Sigmoid colon (tissue), 7 donors: ENCODE measurements around the gene ZNF627. TPM values are rescaled to one million over a fixed set of nuclear protein-coding genes. Genes with fewer than 3 reads are reported as not detected.
A peak's percentile ranks its signal among the peaks of the same experiment; 100 is the strongest.
"Not testable (repeated sequence)": the region's sequence is repeated elsewhere in the genome, so short reads cannot be mapped to it uniquely, and the experiment has no call there.

Experiments
- DNase-seq: peaks from one replicate; pipeline ENCODE4 v3.0.0-alpha.2; 2019
- H3K27ac ChIP-seq, 4 donors: fragments of 200-600 bp; sonication (generic); one replicate each; pipeline ENCODE4 v1.5.1; 2016 to 2019; ENCODE audit warnings: mild to moderate bottlenecking in 1 of 4
- H3K27me3 ChIP-seq, 3 donors: fragments of 200-600 bp; sonication (generic); one replicate each; pipeline ENCODE4 v1.5.1; 2019; ENCODE audit warnings: mild to moderate bottlenecking in 1 of 3
- H3K36me3 ChIP-seq, 4 donors: fragments of 200-600 bp; sonication (generic); one replicate each; pipeline ENCODE4 v1.5.1; 2016 to 2019
- H3K4me1 ChIP-seq, 4 donors: fragments of 200-600 bp; sonication (generic); one replicate each; pipeline ENCODE4 v1.5.1; 2017 to 2019
- H3K4me3 ChIP-seq, 4 donors: fragments of 200-600 bp; sonication (generic); one replicate each; pipeline ENCODE4 v1.5.1; 2017 to 2019; ENCODE audit warnings: mild to moderate bottlenecking in 2 of 4, moderate library complexity in 1 of 4
- H3K9me3 ChIP-seq, 4 donors: fragments of 200-600 bp in 3 of 4; sonication (generic) in 3 of 4; one replicate each; pipeline versions ENCODE4 v1.5.1 to v1.6.1; 2013 to 2019
- CTCF ChIP-seq, 4 experiments: fragments of 450-650 bp in 3 of 4; fragments of 200-600 bp in 1 of 4; IDR thresholded peaks; one replicate each; pipeline ENCODE4 v1.5.1; 2016 to 2019; ENCODE audit warnings: antibody characterized with exemption in 4 of 4, mild to moderate bottlenecking in 3 of 4, moderate library complexity in 2 of 4
- EP300 ChIP-seq, 4 donors: sonication (generic); formaldehyde crosslinking; IDR thresholded peaks; one replicate each; pipeline ENCODE4 v1.6.1; 2017; ENCODE audit warnings: antibody characterized with exemption in 4 of 4
- POLR2A ChIP-seq, 2 donors: fragments of 450-650 bp; IDR thresholded peaks; one replicate each; pipeline ENCODE4 v1.6.1; 2016; ENCODE audit warnings: antibody characterized with exemption in 2 of 2, mild to moderate bottlenecking in 2 of 2, moderate library complexity in 2 of 2
- POLR2AphosphoS5 ChIP-seq, 4 donors: sonication (generic); formaldehyde crosslinking; IDR thresholded peaks; one replicate each; pipeline ENCODE4 v1.6.1; 2017; ENCODE audit warnings: antibody characterized with exemption in 4 of 4
- WGBS, 2 donors: extraction: QIAGEN DNeasy Blood & Tissue Kit; methylation state at CpG; one replicate each; pipeline ENCODE4 v1.1.7; 2013; 5-methylcytosine and 5-hydroxymethylcytosine counted together
- intact Hi-C: fragments of 100-400 bp; cut with DNase I; formaldehyde crosslinking; loops from one replicate; pipeline ENCODE4 v1.15.1; 2023
- polyA plus RNA-seq, 3 donors: library from polyadenylated mRNA; stranded (reverse); fragments of 200-250 nt; gene quantifications; one replicate each; pipeline ENCODE4 v1.2.3, GENCODE V29; 2013
- total RNA-seq, 4 donors: library from RNA; depleted of rRNA; stranded (reverse); fragments of >200 nt; gene quantifications; one replicate each; pipeline ENCODE4 v1.1.0, GENCODE V29; 2016
- donor health status: healthy with polysubstance abuse.
- donor health status: Bipolar disorder and iron deficiency.
- donor health status: healthy.

Gene ZNF627
- total and polyA plus RNA-seq, 7 donors, result 6.2 to 13.8 (median 7.9) TPM

- Histone ChIP-seq H3K36me3 (no peaks in the 10 kb centered on the region), H3K4me3 (no peak overlapping the region), H3K4me1 (peaks cover 0 to 26% (median 20%) of the 10 kb centered on the region in 4 donors), H3K27me3 (no peaks in the 10 kb centered on the region), H3K27ac (peak overlapping the region in 2 of 4 donors; percentile 92 to 97), H3K9me3 (no peaks in the 10 kb centered on the region)
- DNase-seq, result no peak
- WGBS, 2 donors, result 93 to 94% methylated on average over 10 of the region's 10 CpGs
- intact Hi-C loops, result loop anchor here (10.0 kb wide), 1 partner anchor 221 kb away; the partner anchor contains the start of gene SWSAP1
- TF ChIP-seq CTCF (IDR thresholded peaks at IDR 0.05) (no peak), EP300 (IDR thresholded peaks at IDR 0.05) (no peak), POLR2A (IDR thresholded peaks at IDR 0.05) (no peak), POLR2AphosphoS5 (IDR thresholded peaks at IDR 0.05) (no peak)
Measured at GRCh38 chr19:11596156-11596555, 1.1 kb upstream of the ZNF627 start.

GRCh38 chr19:11598103-11598483 is 810 bp downstream of the ZNF627 start:
- TF ChIP-seq POLR2A (IDR thresholded peaks at IDR 0.05) (no peak), POLR2AphosphoS5 (IDR thresholded peaks at IDR 0.05) (no peak)
- no peaks in the 10 kb centered on the region for H3K27me3 ChIP-seq
- H3K4me3 ChIP-seq, result peak overlapping the region; percentile 82 to 99 (median 95)
- H3K27ac ChIP-seq, result peak overlapping the region; percentile 90 to 97 (median 94)
- no peaks in the 10 kb centered on the region for H3K36me3 ChIP-seq
- H3K9me3 ChIP-seq, result no peaks in the 10 kb centered on the region
- peak; percentile 62 for DNase-seq
- WGBS, 2 donors, result 58 to 70% methylated on average over 10 of the region's 10 CpGs
- peaks cover 0 to 26% (median 20%) of the 10 kb centered on the region in 4 donors for H3K4me1 ChIP-seq
- intact Hi-C loops, result loop anchor here (10.0 kb wide), 1 partner anchor 223 kb away; the partner anchor contains the start of gene SWSAP1

GRCh38 chr19:11598746-11599145 is 1.5 kb downstream of the ZNF627 start:
- Histone ChIP-seq H3K27me3 (no peaks in the 10 kb centered on the region), H3K27ac (no peak overlapping the region), H3K4me1 (peaks cover 0 to 26% (median 20%) of the 10 kb centered on the region in 4 donors), H3K4me3 (no peak overlapping the region), H3K36me3 (no peaks in the 10 kb centered on the region), H3K9me3 (no peaks in the 10 kb centered on the region)
- intact Hi-C loops, result loop anchor here (10.0 kb wide), 1 partner anchor 224 kb away; the partner anchor contains the start of gene SWSAP1
- WGBS, 2 donors, result 99 to 100% methylated on average over 2 of the region's 2 CpGs
- TF ChIP-seq EP300 (IDR thresholded peaks at IDR 0.05), result no peak
- TF ChIP-seq POLR2AphosphoS5 (IDR thresholded peaks at IDR 0.05), result no peak
- no peak for TF ChIP-seq POLR2A (IDR thresholded peaks at IDR 0.05)
- no peak for TF ChIP-seq CTCF (IDR thresholded peaks at IDR 0.05)
- DNase-seq, result peak; percentile 51

- intact Hi-C loops, result loop anchor here (10.0 kb wide), 1 partner anchor 225 kb away; the partner anchor contains the start of gene SWSAP1
- not testable (repeated sequence) for H3K27ac ChIP-seq, H3K4me3 ChIP-seq, DNase-seq, H3K36me3 ChIP-seq, H3K9me3 ChIP-seq, H3K27me3 ChIP-seq
- WGBS, 2 donors, result 84 to 94% methylated on average over 8 of the region's 8 CpGs
- peaks cover 0 to 26% (median 20%) of the 10 kb centered on the region in 4 donors for H3K4me1 ChIP-seq
Measured at GRCh38 chr19:11599704-11600103, 2.4 kb downstream of the ZNF627 start.

- no peak for TF ChIP-seq POLR2A (IDR thresholded peaks at IDR 0.05)
- TF ChIP-seq CTCF (IDR thresholded peaks at IDR 0.05), result no peak
- TF ChIP-seq POLR2AphosphoS5 (IDR thresholded peaks at IDR 0.05), result no peak
- TF ChIP-seq EP300 (IDR thresholded peaks at IDR 0.05), result no peak
- WGBS, 2 donors, result 97 to 98% methylated on average over 8 of the region's 8 CpGs
- DNase-seq, result peak; percentile 46
- Histone ChIP-seq H3K36me3 (peaks cover 0 to 4% (median 0%) of the 10 kb centered on the region in 4 donors), H3K27ac (no peak overlapping the region), H3K4me3 (no peak overlapping the region), H3K27me3 (no peaks in the 10 kb centered on the region), H3K9me3 (no peaks in the 10 kb centered on the region), H3K4me1 (no peaks in the 10 kb centered on the region)
- intact Hi-C loops, result no loop called here
Measured at GRCh38 chr19:11606484-11606883, 9.2 kb downstream of the ZNF627 start.

GRCh38 chr19:11611730-11612129 is 14.4 kb downstream of the ZNF627 start:
- Histone ChIP-seq H3K36me3 (peaks cover 8 to 27% (median 9%) of the 10 kb centered on the region in 4 donors), H3K27me3 (no peaks in the 10 kb centered on the region), H3K27ac (no peak overlapping the region), H3K4me1 (no peaks in the 10 kb centered on the region), H3K9me3 (peaks cover 0 to 5% (median 0%) of the 10 kb centered on the region in 4 donors), H3K4me3 (no peak overlapping the region)
- DNase-seq, result no peak
- TF ChIP-seq EP300 (IDR thresholded peaks at IDR 0.05), result no peak
- intact Hi-C loops, result no loop called here
- 95 to 99% methylated on average over 1 of the region's 1 CpG for WGBS, 2 donors
